Measurements from ENCODE around the gene FHOD1. TPM values are rescaled to one million over a fixed set of nuclear protein-coding genes. Genes with fewer than 3 reads are reported as not detected.

FHOD1 gene
- total RNA-seq, 1 donor from 2014 or later: 28.2 TPM

DNA sequence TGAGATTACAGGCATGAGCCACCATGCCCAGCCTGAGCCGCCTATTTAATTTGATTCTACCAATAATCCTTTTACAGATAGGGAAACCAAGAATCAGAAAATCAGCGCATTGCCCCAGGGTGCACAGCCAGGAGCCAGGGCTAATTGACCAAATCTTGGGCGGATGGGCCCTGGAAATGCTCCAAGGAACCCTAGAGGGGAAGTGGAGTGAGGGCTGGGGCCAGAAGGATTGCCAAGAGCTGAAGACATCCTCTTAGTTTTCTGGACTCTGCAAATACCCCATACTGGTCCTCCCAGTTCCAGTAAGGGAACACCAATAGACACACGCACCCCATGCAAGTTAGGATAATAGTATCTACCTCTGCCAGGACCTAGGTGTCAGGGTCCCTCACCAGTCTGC, 3.8 kb downstream of the FHOD1 start:
- H3K36me3 Mint-ChIP-seq (ENCODE audit: insufficient read depth): no peaks in the 10 kb centered on the region
- H3K27me3 Mint-ChIP-seq: peaks cover 9% of the 10 kb centered on the region
- TF ChIP-seq CTCF (IDR thresholded peaks at IDR 0.05; ENCODE audit: unreplicated experiment): no peak
- H3K4me3 Mint-ChIP-seq (ENCODE audit: low read depth): no peak overlapping the region
- H3K9me3 Mint-ChIP-seq (ENCODE audit: low read depth): no peaks in the 10 kb centered on the region
- no peak overlapping the region for H3K27ac Mint-ChIP-seq
- DNase-seq (ENCODE audit: low spot score, unreplicated experiment): no peak
- peaks cover 14% of the 10 kb centered on the region for H3K4me1 Mint-ChIP-seq (ENCODE audit: low read depth)

GRCh38 chr16:67242138-67242730, 5.0 kb downstream of the FHOD1 start:
- no peak overlapping the region for H3K4me3 Mint-ChIP-seq (ENCODE audit: low read depth)
- H3K27me3 Mint-ChIP-seq: no peaks in the 10 kb centered on the region
- no peak for DNase-seq (ENCODE audit: low spot score, unreplicated experiment)
- no peaks in the 10 kb centered on the region for H3K9me3 Mint-ChIP-seq (ENCODE audit: low read depth)
- peaks cover 6% of the 10 kb centered on the region for H3K4me1 Mint-ChIP-seq (ENCODE audit: low read depth)
- TF ChIP-seq CTCF (IDR thresholded peaks at IDR 0.05; ENCODE audit: unreplicated experiment): no peak
- no peak overlapping the region for H3K27ac Mint-ChIP-seq
- H3K36me3 Mint-ChIP-seq (ENCODE audit: insufficient read depth): peaks cover 3% of the 10 kb centered on the region

GRCh38 chr16:67241008-67241900, 6.0 kb downstream of the FHOD1 start:
- DNase-seq (ENCODE audit: low spot score, unreplicated experiment): no peak
- no peaks in the 10 kb centered on the region for H3K27me3 Mint-ChIP-seq
- H3K4me1 Mint-ChIP-seq (ENCODE audit: low read depth): peaks cover 6% of the 10 kb centered on the region
- H3K27ac Mint-ChIP-seq: no peak overlapping the region
- H3K9me3 Mint-ChIP-seq (ENCODE audit: low read depth): no peaks in the 10 kb centered on the region
- H3K36me3 Mint-ChIP-seq (ENCODE audit: insufficient read depth): peaks cover 8% of the 10 kb centered on the region
- no peak for TF ChIP-seq CTCF (IDR thresholded peaks at IDR 0.05; ENCODE audit: unreplicated experiment)
- H3K4me3 Mint-ChIP-seq (ENCODE audit: low read depth): no peak overlapping the region

DNA sequence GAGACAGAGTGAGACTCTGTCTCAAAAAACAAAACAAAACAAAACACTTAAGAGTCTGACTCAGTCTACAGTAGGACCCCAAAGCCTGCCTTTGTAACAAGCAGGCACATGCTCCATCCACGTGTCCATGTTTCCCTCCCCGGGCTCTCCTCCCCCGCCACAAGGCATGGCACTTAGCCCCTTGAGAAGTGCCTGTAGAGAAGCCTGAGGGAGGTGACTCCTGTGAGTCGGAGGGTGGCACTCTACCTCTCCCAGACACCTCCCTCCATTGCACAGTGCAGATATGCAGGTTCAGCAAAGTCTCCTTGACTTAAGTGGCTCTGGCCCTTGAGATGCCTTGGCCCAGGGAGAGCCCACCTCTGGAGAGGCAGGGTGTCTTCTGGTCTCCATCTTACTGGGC, 6.8 kb downstream of the FHOD1 start:
- no peak overlapping the region for H3K27ac Mint-ChIP-seq
- H3K36me3 Mint-ChIP-seq (ENCODE audit: insufficient read depth): peaks cover 11% of the 10 kb centered on the region
- no peak for DNase-seq (ENCODE audit: low spot score, unreplicated experiment)
- TF ChIP-seq CTCF (IDR thresholded peaks at IDR 0.05; ENCODE audit: unreplicated experiment): no peak
- H3K4me3 Mint-ChIP-seq (ENCODE audit: low read depth): no peak overlapping the region
- H3K27me3 Mint-ChIP-seq: no peaks in the 10 kb centered on the region
- no peaks in the 10 kb centered on the region for H3K9me3 Mint-ChIP-seq (ENCODE audit: low read depth)
- peaks cover 5% of the 10 kb centered on the region for H3K4me1 Mint-ChIP-seq (ENCODE audit: low read depth)

- Mint-ChIP-seq H3K27me3 (no peaks in the 10 kb centered on the region), H3K27ac (no peak overlapping the region), H3K36me3 (ENCODE audit: insufficient read depth) (peaks cover 11% of the 10 kb centered on the region), H3K9me3 (ENCODE audit: low read depth) (no peaks in the 10 kb centered on the region), H3K4me3 (ENCODE audit: low read depth) (no peak overlapping the region), H3K4me1 (ENCODE audit: low read depth) (no peaks in the 10 kb centered on the region)
- no peak for TF ChIP-seq CTCF (IDR thresholded peaks at IDR 0.05; ENCODE audit: unreplicated experiment)
- DNase-seq (ENCODE audit: low spot score, unreplicated experiment): no peak
Observed at GRCh38 chr16:67238806-67239470, 8.3 kb downstream of the FHOD1 start.
